WTC11 (cell line): Measurements from ENCODE around the gene MAP1LC3A. TPM values are rescaled to one million over a fixed set of nuclear protein-coding genes. Genes with fewer than 3 reads are reported as not detected.

Experiments used
- ATAC-seq: fragments of 200-7000 bp; cut with Tn5 transposase; 2 replicates; pipeline ENCODE4 v1.10.0; 2021; ENCODE audit warnings: mild to moderate bottlenecking, moderate library complexity
- CTCF ChIA-PET: fragments of 300-600 bp; sonication (Branson Sonifier 250); formaldehyde crosslinking; loops from one replicate; lab custom pipeline; 2021; ENCODE audit warnings: antibody characterized with exemption; lab: Charles Lee
- POLR2A ChIA-PET: fragments of 350-600 bp; sonication (Branson Sonifier 250); formaldehyde crosslinking; loops from one replicate; lab custom pipeline; 2021; ENCODE audit warnings: antibody characterized with exemption; lab: Charles Lee
- DNase-seq: peaks from one replicate; pipeline ENCODE4 v3.0.0; 2021; ENCODE audit warnings: low spot score
- H3K27ac Mint-ChIP-seq: 2 replicates; pipeline ENCODE4 v1.8.0; 2021; ENCODE audit warnings: mixed read lengths
- H3K27me3 Mint-ChIP-seq: 2 replicates; pipeline ENCODE4 v1.8.0; 2021; ENCODE audit warnings: low read depth, mild to moderate bottlenecking, moderate library complexity, mixed read lengths
- H3K36me3 Mint-ChIP-seq: 2 replicates; pipeline ENCODE4 v1.8.0; 2021; ENCODE audit warnings: mixed read lengths
- H3K4me1 Mint-ChIP-seq: 2 replicates; pipeline ENCODE4 v1.8.0; 2022; ENCODE audit warnings: mixed read lengths
- H3K4me3 Mint-ChIP-seq: 2 replicates; pipeline ENCODE4 v1.8.0; 2021; ENCODE audit warnings: mild to moderate bottlenecking, moderate library complexity, mixed read lengths
- H3K9me3 Mint-ChIP-seq: 2 replicates; pipeline ENCODE4 v1.8.0; 2021; ENCODE audit warnings: mixed read lengths
- ATF3 ChIP-seq: sonication (generic); formaldehyde crosslinking; conservative IDR thresholded peaks from 2 replicates; pipeline ENCODE4 v1.8.1; 2022; ENCODE audit warnings: mild to moderate bottlenecking, missing genetic modification reagents
- CREB1 ChIP-seq: sonication (generic); formaldehyde crosslinking; IDR thresholded peaks from 2 replicates; pipeline ENCODE4 v1.8.0; 2023; ENCODE audit warnings: mild to moderate bottlenecking, missing genetic modification reagents
- CTCF ChIP-seq: fragments of 200-600 bp; IDR thresholded peaks from 2 replicates; pipeline ENCODE4 v1.8.0; 2022; ENCODE audit warnings: antibody characterized with exemption
- E2F5 ChIP-seq: sonication (generic); formaldehyde crosslinking; IDR thresholded peaks from 2 replicates; pipeline ENCODE4 v1.8.1; 2022; ENCODE audit warnings: mild to moderate bottlenecking, moderate library complexity, missing genetic modification reagents
- ETV6 ChIP-seq: sonication (generic); formaldehyde crosslinking; IDR thresholded peaks from 2 replicates; pipeline ENCODE4 v1.8.1; 2022; ENCODE audit warnings: mild to moderate bottlenecking, missing genetic modification reagents
- FOXJ3 ChIP-seq: sonication (generic); formaldehyde crosslinking; IDR thresholded peaks from 2 replicates; pipeline ENCODE4 v1.9.0; 2021; ENCODE audit warnings: missing genetic modification reagents, mild to moderate bottlenecking, borderline replicate concordance
- HMGXB4 ChIP-seq: sonication (generic); formaldehyde crosslinking; IDR thresholded peaks from 2 replicates; pipeline ENCODE4 v1.8.1; 2023; ENCODE audit warnings: mild to moderate bottlenecking, moderate library complexity, missing genetic modification reagents
- MAX ChIP-seq: sonication (generic); formaldehyde crosslinking; IDR thresholded peaks from 2 replicates; pipeline ENCODE4 v1.8.0; 2022; ENCODE audit warnings: mild to moderate bottlenecking, missing genetic modification reagents
- MLX ChIP-seq: sonication (generic); formaldehyde crosslinking; IDR thresholded peaks from 2 replicates; pipeline ENCODE4 v1.8.1; 2023; ENCODE audit warnings: mild to moderate bottlenecking, missing genetic modification reagents, moderate library complexity
- MXD4 ChIP-seq: fragments of 250-450 bp; sonication (Bioruptor Pico); IDR thresholded peaks from 2 replicates; pipeline ENCODE4 v1.8.0; 2021; ENCODE audit warnings: mild to moderate bottlenecking, moderate library complexity, borderline replicate concordance
- NFATC4 ChIP-seq: fragments of 250-450 bp; sonication (Bioruptor Pico); IDR thresholded peaks from 2 replicates; pipeline ENCODE4 v1.9.0; 2021; ENCODE audit warnings: mild to moderate bottlenecking
- USF1 ChIP-seq: sonication (generic); formaldehyde crosslinking; IDR thresholded peaks from 2 replicates; pipeline ENCODE4 v1.8.0; 2022; ENCODE audit warnings: mild to moderate bottlenecking, missing genetic modification reagents
- ZBTB43 ChIP-seq: sonication (generic); formaldehyde crosslinking; IDR thresholded peaks from 2 replicates; pipeline ENCODE4 v1.8.1; 2023; ENCODE audit warnings: mild to moderate bottlenecking, missing genetic modification reagents
- ZNF263 ChIP-seq: sonication (generic); formaldehyde crosslinking; IDR thresholded peaks from 2 replicates; pipeline ENCODE4 v1.8.1; 2022; ENCODE audit warnings: low read depth, mild to moderate bottlenecking, moderate library complexity, missing genetic modification reagents
- ZNF281 ChIP-seq: sonication (generic); formaldehyde crosslinking; IDR thresholded peaks from 2 replicates; pipeline ENCODE4 v1.8.0; 2023; ENCODE audit warnings: mild to moderate bottlenecking, missing genetic modification reagents
- ZNF416 ChIP-seq: fragments of 250-450 bp; sonication (Bioruptor Pico); IDR thresholded peaks from 2 replicates; pipeline ENCODE4 v1.9.0; 2021; ENCODE audit warnings: mild to moderate bottlenecking, inconsistent platforms
- total RNA-seq: library from RNA; stranded (reverse); gene quantifications from 3 replicates; pipeline ENCODE4 v1.2.3, GENCODE V29; 2021

The MAP1LC3A gene
- total RNA-seq, 1 experiment from 2014 or later, result 7.5 TPM

- no peak for ATAC-seq
- Mint-ChIP-seq H3K4me3 (no peak overlapping the region), H3K27me3 (no peaks in the 10 kb centered on the region), H3K4me1 (peaks cover 12% of the 10 kb centered on the region), H3K27ac (no peak overlapping the region), H3K36me3 (no peaks in the 10 kb centered on the region; the same call in 1 of the 2 replicates), H3K9me3 (no peaks in the 10 kb centered on the region)
- ChIA-PET CTCF (interaction anchor here (1.4 kb wide), 1 partner anchor 205 kb away, joined by 3 read pairs; no protein-coding TSS in a partner anchor), POLR2A (no interaction called here)
- TF ChIP-seq ZBTB43 (CRISPR knock-in tag), result no peak
- no peak for TF ChIP-seq CREB1
- TF ChIP-seq ZNF416 (CRISPR knock-in tag), result no peak
- TF ChIP-seq ETV6 (CRISPR knock-in tag), result no peak
- no peak for TF ChIP-seq USF1 (CRISPR knock-in tag)
- TF ChIP-seq ZNF281 (CRISPR knock-in tag), result no peak
- TF ChIP-seq E2F5 (CRISPR knock-in tag), result no peak
- no peak for DNase-seq
Measured at GRCh38 chr20:34564833-34565232, 6.3 kb downstream of the MAP1LC3A start.

GRCh38 chr20:34566978-34567891 is 8.7 kb downstream of the MAP1LC3A start:
- Mint-ChIP-seq H3K4me1 (peaks cover 23% of the 10 kb centered on the region), H3K27ac (peak overlapping the region; percentile 97), H3K9me3 (no peaks in the 10 kb centered on the region), H3K27me3 (no peaks in the 10 kb centered on the region), H3K4me3 (no peak overlapping the region), H3K36me3 (no peaks in the 10 kb centered on the region; the same call in 1 of the 2 replicates)
- TF ChIP-seq ETV6 (CRISPR knock-in tag), result no peak
- TF ChIP-seq ZNF263, result no peak
- no peak for TF ChIP-seq ATF3 (CRISPR knock-in tag)
- ChIA-PET CTCF (interaction anchor here (1.1 to 1.8 kb wide), 2 partner anchors 22 to 138 kb away, joined by 3 to 4 read pairs; no protein-coding TSS in a partner anchor), POLR2A (no interaction called here)
- ATAC-seq (no peak), DNase-seq (no peak)

GRCh38 chr20:34567892-34568865 is 9.7 kb downstream of the MAP1LC3A start:
- Mint-ChIP-seq H3K27ac (peak overlapping the region; percentile 97), H3K4me1 (peaks cover 23% of the 10 kb centered on the region), H3K36me3 (peaks cover under 1% of the 10 kb centered on the region; the same call in 1 of the 2 replicates), H3K9me3 (no peaks in the 10 kb centered on the region), H3K27me3 (no peaks in the 10 kb centered on the region), H3K4me3 (no peak overlapping the region)
- ChIA-PET CTCF (no interaction called here), POLR2A (no interaction called here)
- DNase-seq, result no peak
- ATAC-seq, result peak; percentile 77
- TF ChIP-seq ATF3 (CRISPR knock-in tag) (no peak), HMGXB4 (no peak), MAX (CRISPR knock-in tag) (no peak), NFATC4 (CRISPR knock-in tag) (no peak), MLX (CRISPR knock-in tag) (no peak), FOXJ3 (no peak), CTCF (no peak), MXD4 (CRISPR knock-in tag) (no peak)
